GM23338 (cell line): ENCODE data around the gene PPL. TPM values are rescaled to one million over a fixed set of nuclear protein-coding genes. Genes with fewer than 3 reads are reported as not detected.

Source experiments
- ATAC-seq: fragments of 200-7000 bp; cut with Tn5 transposase; 3 replicates; pipeline ENCODE4 v1.9.1; 2020
- DNase-seq: peaks from one replicate; pipeline ENCODE4 v3.0.0-alpha.2; 2015; ENCODE audit warnings: low spot score
- H2AFZ ChIP-seq: fragments of 200-600 bp; sonication (generic); 2 replicates; pipeline ENCODE4 v1.8.0; 2016; ENCODE audit warnings: antibody characterized with exemption, mild to moderate bottlenecking, moderate library complexity
- H3F3A ChIP-seq: fragments of 200-600 bp; sonication (generic); replicated peaks from 2 replicates; pipeline ENCODE4 v1.8.0; 2017; ENCODE audit warnings: antibody characterized with exemption, mixed run types, low read depth
- H3K27ac ChIP-seq: fragments of 200-600 bp; sonication (generic); 2 replicates; pipeline ENCODE4 v1.6.1; 2016; ENCODE audit warnings: low read depth
- H3K27me3 ChIP-seq: fragments of 200-600 bp; sonication (generic); 2 replicates; pipeline ENCODE4 v1.8.0; 2016; ENCODE audit warnings: mild to moderate bottlenecking, mixed run types, moderate library complexity; ENCODE audit not compliant: insufficient read depth
- H3K36me3 ChIP-seq: fragments of 200-600 bp; sonication (generic); 2 replicates; pipeline ENCODE4 v1.8.0; 2016; ENCODE audit warnings: mild to moderate bottlenecking; ENCODE audit not compliant: insufficient read depth
- H3K4me1 ChIP-seq: fragments of 200-600 bp; sonication (generic); 2 replicates; pipeline ENCODE4 v1.8.0; 2016; ENCODE audit warnings: mild to moderate bottlenecking, moderate library complexity; ENCODE audit not compliant: insufficient read depth
- H3K4me2 ChIP-seq: fragments of 200-600 bp; sonication (generic); 2 replicates; pipeline ENCODE4 v1.7.1; 2017; ENCODE audit warnings: mixed run types
- H3K4me3 ChIP-seq: fragments of 200-600 bp; sonication (generic); 2 replicates; pipeline ENCODE4 v1.6.1; 2016; ENCODE audit warnings: mixed run types
- H3K79me2 ChIP-seq: fragments of 200-600 bp; sonication (generic); replicated peaks from 2 replicates; pipeline ENCODE4 v1.8.0; 2017; ENCODE audit warnings: mild to moderate bottlenecking; ENCODE audit not compliant: insufficient read depth
- H3K9me2 ChIP-seq: fragments of 200-600 bp; sonication (generic); 2 replicates; pipeline ENCODE4 v1.8.0; 2017; ENCODE audit not compliant: insufficient read depth
- H4K20me1 ChIP-seq: fragments of 200-600 bp; sonication (generic); replicated peaks from 2 replicates; pipeline ENCODE4 v1.8.0; 2017; ENCODE audit warnings: mild to moderate bottlenecking; ENCODE audit not compliant: insufficient read depth
- H3K27ac Mint-ChIP-seq: 2 replicates; pipeline ENCODE4 v1.8.0; 2020; ENCODE audit warnings: inconsistent platforms, mild to moderate bottlenecking, moderate library complexity, mixed read lengths
- H3K27me3 Mint-ChIP-seq: 3 replicates; pipeline ENCODE4 v1.8.0; 2022; ENCODE audit warnings: low read depth, mild to moderate bottlenecking, moderate library complexity, mixed read lengths, inconsistent platforms; ENCODE audit not compliant: insufficient read depth, poor library complexity
- H3K36me3 Mint-ChIP-seq: 3 replicates; pipeline ENCODE4 v1.8.0; 2021; ENCODE audit warnings: low read depth, mild to moderate bottlenecking, inconsistent platforms, moderate library complexity, mixed read lengths
- H3K4me1 Mint-ChIP-seq: 3 replicates; pipeline ENCODE4 v1.8.0; 2020; ENCODE audit warnings: mild to moderate bottlenecking, inconsistent platforms, mixed read lengths
- H3K4me3 Mint-ChIP-seq: 3 replicates; pipeline ENCODE4 v1.8.0; 2021; ENCODE audit warnings: moderate library complexity, mild to moderate bottlenecking, inconsistent platforms, mixed read lengths
- H3K9me3 Mint-ChIP-seq: 3 replicates; pipeline ENCODE4 v1.8.0; 2020; ENCODE audit warnings: moderate library complexity, mild to moderate bottlenecking, inconsistent platforms, mixed read lengths
- CREB1 ChIP-seq: fragments of 250-450 bp; sonication (Bioruptor Pico); IDR thresholded peaks from 2 replicates; pipeline ENCODE4 v1.5.0; 2020; ENCODE audit warnings: low read depth, mild to moderate bottlenecking, moderate library complexity
- EZH2 ChIP-seq: fragments of 200-600 bp; sonication (generic); IDR thresholded peaks from one replicate; pipeline ENCODE4 v1.8.0; 2017; ENCODE audit warnings: antibody characterized with exemption, mild to moderate bottlenecking, low read depth; ENCODE audit not compliant: unreplicated experiment
- EZH2phosphoT487 ChIP-seq: fragments of 200-600 bp; sonication (generic); IDR thresholded peaks from one replicate; pipeline ENCODE4 v1.8.1; 2018; ENCODE audit warnings: antibody characterized with exemption; ENCODE audit not compliant: unreplicated experiment
- JUNB ChIP-seq: IDR thresholded peaks from one replicate; pipeline ENCODE4 v1.6.1; 2016; ENCODE audit warnings: antibody characterized with exemption; ENCODE audit not compliant: unreplicated experiment
- NANOG ChIP-seq: IDR thresholded peaks from 2 replicates; pipeline ENCODE4 v1.6.1; 2016; ENCODE audit warnings: antibody characterized with exemption, borderline replicate concordance
- POLR2AphosphoS5 ChIP-seq: IDR thresholded peaks from 2 replicates; pipeline ENCODE4 v1.6.1; 2016; ENCODE audit warnings: antibody characterized with exemption, low read depth
- STAT1 ChIP-seq: IDR thresholded peaks from one replicate; pipeline ENCODE4 v1.6.1; 2016; ENCODE audit warnings: antibody characterized with exemption; ENCODE audit not compliant: unreplicated experiment
- ZNF114 ChIP-seq: fragments of 250-450 bp; sonication (Bioruptor Pico); IDR thresholded peaks from 2 replicates; pipeline ENCODE4 v1.5.0; 2020; ENCODE audit warnings: mild to moderate bottlenecking, moderate library complexity
- ZNF331 ChIP-seq: fragments of 250-450 bp; sonication (Bioruptor Pico); IDR thresholded peaks from 2 replicates; pipeline ENCODE4 v1.5.0; 2020; ENCODE audit warnings: low read depth, mild to moderate bottlenecking, moderate library complexity
- polyA plus RNA-seq: library from polyadenylated mRNA; unstranded; fragments of >200 nt; fragmentation: Nextera tagmentation; extraction: Ambion mirVana; gene quantifications from 2 replicates; pipeline ENCODE4 v1.2.1, GENCODE V29; 2016
- total RNA-seq: library from RNA; depleted of rRNA; stranded (reverse); fragments of >200 nt; shearing (Covaris generic); gene quantifications from 2 replicates; pipeline ENCODE4 v1.2.3, GENCODE V29; 2014
- TF ChIP-seq, protein P1 (sequence below): IDR thresholded peaks from one replicate; pipeline ENCODE4 v1.6.1; 2018; ENCODE audit warnings: antibody characterized with exemption; ENCODE audit not compliant: unreplicated experiment
- TF ChIP-seq, protein P2 (sequence below): IDR thresholded peaks from 2 replicates; pipeline ENCODE4 v1.6.1; 2016; ENCODE audit warnings: antibody characterized with exemption
- TF ChIP-seq, protein P3 (sequence below), 2 experiments: fragments of 200-600 bp in 1 of 2; sonication (generic) in 1 of 2; conservative IDR thresholded peaks; 2 replicates each; pipeline versions ENCODE4 v1.5.1 to v1.6.1; 2016 to 2017; ENCODE audit warnings: antibody characterized with exemption in 2 of 2, low read depth in 2 of 2, mild to moderate bottlenecking in 2 of 2, moderate library complexity in 1 of 2

PPL gene
- total and polyA plus RNA-seq, 2 experiments from 2014 or later = 10.6 to 31.7 TPM

DNA sequence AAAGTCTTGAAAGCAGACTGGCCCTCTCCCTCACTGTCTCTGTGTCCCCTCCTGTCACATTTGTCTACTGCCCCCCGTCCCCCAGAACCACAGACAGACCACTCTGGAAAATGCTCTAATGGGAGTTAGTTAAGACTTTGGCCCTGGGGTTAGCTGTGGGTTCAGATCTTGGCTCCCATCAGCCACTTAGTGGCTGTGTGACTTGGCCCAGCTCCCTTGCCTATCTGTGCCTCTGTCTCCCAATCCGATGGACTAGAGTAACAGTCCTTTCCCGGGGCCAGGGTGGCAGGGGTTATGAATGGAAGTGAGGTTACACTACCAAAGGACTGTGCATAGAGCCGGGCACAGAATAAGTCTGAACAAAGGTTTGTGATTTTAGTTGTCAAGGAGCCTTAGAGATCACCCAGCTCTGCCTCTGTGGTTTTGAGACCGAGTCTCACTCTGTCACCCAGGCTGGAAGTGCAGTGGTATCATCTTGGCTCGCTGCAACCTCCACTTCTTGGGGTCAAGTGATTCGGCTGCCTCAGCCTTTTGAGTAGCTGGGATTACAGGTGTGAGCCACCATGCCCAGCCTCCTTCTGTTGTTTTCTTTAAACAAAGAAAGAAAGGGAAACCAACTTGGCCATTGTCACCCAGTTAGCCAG, 23.7 kb downstream of the PPL start:
- Histone ChIP-seq H3K9me2 (no peaks in the 10 kb centered on the region), H3K79me2 (no peaks in the 10 kb centered on the region), H3K4me3 (no peak overlapping the region), H3K4me2 (no peak overlapping the region), H2AFZ (no peak overlapping the region), H4K20me1 (no peaks in the 10 kb centered on the region; the same call in 1 of the 2 replicates), H3K4me1 (no peaks in the 10 kb centered on the region), H3K27ac (no peak overlapping the region), H3K36me3 (no peaks in the 10 kb centered on the region), H3K27me3 (no peaks in the 10 kb centered on the region), H3F3A (0 out of 2 replicates have a peak, but pooled peaks cover 3% of the 10 kb centered on the region)
- Mint-ChIP-seq H3K9me3 (no peaks in the 10 kb centered on the region), H3K4me3 (no peak overlapping the region), H3K27ac (no peak overlapping the region), H3K36me3 (no peaks in the 10 kb centered on the region), H3K4me1 (no peaks in the 10 kb centered on the region; the same call in 2 of the 3 replicates), H3K27me3 (peaks cover 4% of the 10 kb centered on the region)
- DNase-seq (no peak), ATAC-seq (no peak)
- TF ChIP-seq STAT1 (no peak), ZNF114 (no peak), POLR2AphosphoS5 (no peak), NANOG (no peak)
- TF ChIP-seq, protein P1, sequence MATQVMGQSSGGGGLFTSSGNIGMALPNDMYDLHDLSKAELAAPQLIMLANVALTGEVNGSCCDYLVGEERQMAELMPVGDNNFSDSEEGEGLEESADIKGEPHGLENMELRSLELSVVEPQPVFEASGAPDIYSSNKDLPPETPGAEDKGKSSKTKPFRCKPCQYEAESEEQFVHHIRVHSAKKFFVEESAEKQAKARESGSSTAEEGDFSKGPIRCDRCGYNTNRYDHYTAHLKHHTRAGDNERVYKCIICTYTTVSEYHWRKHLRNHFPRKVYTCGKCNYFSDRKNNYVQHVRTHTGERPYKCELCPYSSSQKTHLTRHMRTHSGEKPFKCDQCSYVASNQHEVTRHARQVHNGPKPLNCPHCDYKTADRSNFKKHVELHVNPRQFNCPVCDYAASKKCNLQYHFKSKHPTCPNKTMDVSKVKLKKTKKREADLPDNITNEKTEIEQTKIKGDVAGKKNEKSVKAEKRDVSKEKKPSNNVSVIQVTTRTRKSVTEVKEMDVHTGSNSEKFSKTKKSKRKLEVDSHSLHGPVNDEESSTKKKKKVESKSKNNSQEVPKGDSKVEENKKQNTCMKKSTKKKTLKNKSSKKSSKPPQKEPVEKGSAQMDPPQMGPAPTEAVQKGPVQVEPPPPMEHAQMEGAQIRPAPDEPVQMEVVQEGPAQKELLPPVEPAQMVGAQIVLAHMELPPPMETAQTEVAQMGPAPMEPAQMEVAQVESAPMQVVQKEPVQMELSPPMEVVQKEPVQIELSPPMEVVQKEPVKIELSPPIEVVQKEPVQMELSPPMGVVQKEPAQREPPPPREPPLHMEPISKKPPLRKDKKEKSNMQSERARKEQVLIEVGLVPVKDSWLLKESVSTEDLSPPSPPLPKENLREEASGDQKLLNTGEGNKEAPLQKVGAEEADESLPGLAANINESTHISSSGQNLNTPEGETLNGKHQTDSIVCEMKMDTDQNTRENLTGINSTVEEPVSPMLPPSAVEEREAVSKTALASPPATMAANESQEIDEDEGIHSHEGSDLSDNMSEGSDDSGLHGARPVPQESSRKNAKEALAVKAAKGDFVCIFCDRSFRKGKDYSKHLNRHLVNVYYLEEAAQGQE = no peak
- TF ChIP-seq, protein P2, sequence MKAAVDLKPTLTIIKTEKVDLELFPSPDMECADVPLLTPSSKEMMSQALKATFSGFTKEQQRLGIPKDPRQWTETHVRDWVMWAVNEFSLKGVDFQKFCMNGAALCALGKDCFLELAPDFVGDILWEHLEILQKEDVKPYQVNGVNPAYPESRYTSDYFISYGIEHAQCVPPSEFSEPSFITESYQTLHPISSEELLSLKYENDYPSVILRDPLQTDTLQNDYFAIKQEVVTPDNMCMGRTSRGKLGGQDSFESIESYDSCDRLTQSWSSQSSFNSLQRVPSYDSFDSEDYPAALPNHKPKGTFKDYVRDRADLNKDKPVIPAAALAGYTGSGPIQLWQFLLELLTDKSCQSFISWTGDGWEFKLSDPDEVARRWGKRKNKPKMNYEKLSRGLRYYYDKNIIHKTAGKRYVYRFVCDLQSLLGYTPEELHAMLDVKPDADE = no peak
- TF ChIP-seq, protein P3, sequence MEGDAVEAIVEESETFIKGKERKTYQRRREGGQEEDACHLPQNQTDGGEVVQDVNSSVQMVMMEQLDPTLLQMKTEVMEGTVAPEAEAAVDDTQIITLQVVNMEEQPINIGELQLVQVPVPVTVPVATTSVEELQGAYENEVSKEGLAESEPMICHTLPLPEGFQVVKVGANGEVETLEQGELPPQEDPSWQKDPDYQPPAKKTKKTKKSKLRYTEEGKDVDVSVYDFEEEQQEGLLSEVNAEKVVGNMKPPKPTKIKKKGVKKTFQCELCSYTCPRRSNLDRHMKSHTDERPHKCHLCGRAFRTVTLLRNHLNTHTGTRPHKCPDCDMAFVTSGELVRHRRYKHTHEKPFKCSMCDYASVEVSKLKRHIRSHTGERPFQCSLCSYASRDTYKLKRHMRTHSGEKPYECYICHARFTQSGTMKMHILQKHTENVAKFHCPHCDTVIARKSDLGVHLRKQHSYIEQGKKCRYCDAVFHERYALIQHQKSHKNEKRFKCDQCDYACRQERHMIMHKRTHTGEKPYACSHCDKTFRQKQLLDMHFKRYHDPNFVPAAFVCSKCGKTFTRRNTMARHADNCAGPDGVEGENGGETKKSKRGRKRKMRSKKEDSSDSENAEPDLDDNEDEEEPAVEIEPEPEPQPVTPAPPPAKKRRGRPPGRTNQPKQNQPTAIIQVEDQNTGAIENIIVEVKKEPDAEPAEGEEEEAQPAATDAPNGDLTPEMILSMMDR (conservative IDR thresholded peaks at IDR 0.05; ENCODE audit: low read depth in 2 of 2) = no peak

DNA sequence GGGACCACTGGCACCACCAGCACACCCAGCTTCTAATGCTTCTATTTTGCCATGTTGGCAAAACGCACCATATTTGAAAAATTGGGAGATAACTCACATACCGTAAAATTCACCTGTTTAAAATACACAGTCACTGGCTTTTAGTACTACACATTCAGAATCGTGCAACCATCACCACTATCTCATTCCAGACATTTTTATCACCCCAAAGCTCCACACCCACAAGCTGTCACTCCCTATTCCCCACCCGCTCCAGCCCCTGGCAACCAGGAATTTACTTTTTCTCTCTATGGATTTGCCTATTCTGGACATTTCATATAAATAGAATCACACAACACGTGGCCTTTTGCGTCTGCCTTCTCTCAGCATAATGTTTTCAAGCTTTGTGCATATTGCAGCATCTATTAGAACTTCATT, 25.0 kb downstream of the PPL start:
- H4K20me1 ChIP-seq = no peaks in the 10 kb centered on the region; the same call in 1 of the 2 replicates
- Mint-ChIP-seq H3K4me3 (no peak overlapping the region), H3K4me1 (no peaks in the 10 kb centered on the region; the same call in 2 of the 3 replicates), H3K9me3 (no peaks in the 10 kb centered on the region), H3K27ac (no peak overlapping the region), H3K36me3 (no peaks in the 10 kb centered on the region), H3K27me3 (peaks cover 2% of the 10 kb centered on the region)
- no peak overlapping the region for H2AFZ ChIP-seq
- no peaks in the 10 kb centered on the region for H3K27me3 ChIP-seq
- no peak overlapping the region for H3K4me3 ChIP-seq
- H3K4me1 ChIP-seq = no peaks in the 10 kb centered on the region
- ATAC-seq (no peak), DNase-seq (no peak)
- H3K9me2 ChIP-seq = no peaks in the 10 kb centered on the region
- no peak overlapping the region for H3K4me2 ChIP-seq
- H3F3A ChIP-seq = 0 out of 2 replicates have a peak, but pooled peaks cover 3% of the 10 kb centered on the region
- H3K79me2 ChIP-seq = no peaks in the 10 kb centered on the region
- H3K27ac ChIP-seq = no peak overlapping the region
- H3K36me3 ChIP-seq = no peaks in the 10 kb centered on the region
- TF ChIP-seq CREB1 (CRISPR knock-in tag) (no peak), EZH2phosphoT487 (no peak), NANOG (no peak), EZH2 (no peak), ZNF331 (no peak), JUNB (no peak), POLR2AphosphoS5 (no peak)
- TF ChIP-seq, protein P1 = no peak
- TF ChIP-seq, protein P2 = no peak
